ENCODE results near the gene PHC2.

PHC2 gene

DNA sequence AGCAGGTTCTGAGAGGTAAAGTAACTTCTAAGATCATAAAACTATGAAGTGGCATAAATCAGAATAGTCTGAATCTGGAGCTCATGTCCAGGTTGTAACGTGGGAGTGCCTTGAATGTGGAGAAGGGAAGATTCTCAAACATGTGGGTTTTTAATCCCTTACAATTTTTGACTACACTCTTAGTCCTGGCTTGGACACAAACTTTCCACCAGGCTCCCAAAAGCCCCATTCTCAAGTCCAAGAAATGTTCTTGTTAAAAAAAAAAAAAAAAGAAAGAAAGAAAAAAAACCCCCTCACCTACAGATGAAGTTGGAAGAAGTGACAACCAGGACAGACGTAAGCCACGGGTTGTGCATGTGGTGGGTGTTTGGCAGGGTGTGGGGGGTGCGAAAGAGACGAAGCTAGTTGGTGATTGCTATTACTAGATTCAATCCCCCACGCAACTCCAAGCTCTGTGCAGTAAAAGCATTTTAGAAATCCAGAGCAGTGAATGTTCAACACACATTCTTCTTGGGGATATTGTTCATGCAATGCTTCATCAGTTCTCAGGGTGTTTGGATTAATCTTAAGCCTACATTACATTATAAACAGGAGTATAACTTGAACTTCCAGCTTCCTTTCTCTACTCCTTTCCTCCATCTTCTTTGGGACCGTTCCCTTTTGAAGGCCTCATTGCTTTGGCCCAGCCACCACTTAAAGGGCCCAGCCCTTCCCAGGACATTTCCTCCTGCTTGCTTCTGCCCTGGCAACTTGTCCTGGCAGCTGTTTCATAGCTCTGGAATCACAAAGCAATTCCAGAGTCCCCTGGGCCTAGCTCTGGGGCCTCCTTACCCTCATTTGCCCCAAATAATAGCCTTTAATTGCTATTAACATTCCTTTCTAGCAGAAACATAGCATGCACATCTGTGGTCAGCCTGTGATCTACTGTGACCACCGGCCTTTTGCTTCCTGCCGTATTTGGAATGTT, 41.8 kb downstream of the PHC2 start:
- no peak for DNase-seq

DNA sequence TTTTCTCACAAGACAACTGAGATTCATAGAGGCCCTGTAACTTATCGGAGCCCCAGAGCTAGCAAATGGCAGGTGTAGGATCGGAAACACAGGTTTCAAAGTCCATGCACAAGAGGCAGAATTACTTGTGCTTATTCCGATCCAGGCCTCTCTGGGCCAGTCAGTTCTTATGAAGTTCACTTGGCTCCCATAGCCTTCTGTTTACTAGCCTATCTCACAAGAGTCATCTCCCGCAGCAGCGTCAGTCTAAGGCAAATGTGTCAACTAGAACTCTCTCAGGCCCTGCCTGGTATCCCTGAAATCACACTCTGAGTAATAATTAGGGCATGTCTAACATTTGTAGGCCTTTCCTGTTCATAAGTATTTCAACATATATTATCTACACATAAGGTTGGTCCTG, 43.3 kb downstream of the PHC2 start:
- no peak for DNase-seq

DNA sequence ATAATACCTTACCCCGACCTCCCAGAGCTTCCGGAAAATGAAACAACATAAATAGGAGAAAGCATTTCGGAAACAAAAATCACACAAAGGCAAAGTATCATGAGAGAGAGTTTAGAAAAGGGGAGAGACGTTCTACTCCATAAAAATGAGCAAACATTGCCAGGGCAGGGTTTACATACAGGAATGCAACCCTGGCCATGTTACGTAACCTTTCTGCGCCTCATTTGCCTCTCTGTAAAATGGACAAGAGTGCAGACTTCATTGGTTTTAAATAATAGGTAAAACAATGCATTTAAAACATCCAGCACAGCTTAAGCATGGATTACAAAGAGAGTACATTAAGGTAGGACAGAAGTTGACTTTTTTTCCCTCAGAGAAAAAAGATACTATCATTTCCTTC, 45.6 kb downstream of the PHC2 start:
- DNase-seq: no peak

DNA sequence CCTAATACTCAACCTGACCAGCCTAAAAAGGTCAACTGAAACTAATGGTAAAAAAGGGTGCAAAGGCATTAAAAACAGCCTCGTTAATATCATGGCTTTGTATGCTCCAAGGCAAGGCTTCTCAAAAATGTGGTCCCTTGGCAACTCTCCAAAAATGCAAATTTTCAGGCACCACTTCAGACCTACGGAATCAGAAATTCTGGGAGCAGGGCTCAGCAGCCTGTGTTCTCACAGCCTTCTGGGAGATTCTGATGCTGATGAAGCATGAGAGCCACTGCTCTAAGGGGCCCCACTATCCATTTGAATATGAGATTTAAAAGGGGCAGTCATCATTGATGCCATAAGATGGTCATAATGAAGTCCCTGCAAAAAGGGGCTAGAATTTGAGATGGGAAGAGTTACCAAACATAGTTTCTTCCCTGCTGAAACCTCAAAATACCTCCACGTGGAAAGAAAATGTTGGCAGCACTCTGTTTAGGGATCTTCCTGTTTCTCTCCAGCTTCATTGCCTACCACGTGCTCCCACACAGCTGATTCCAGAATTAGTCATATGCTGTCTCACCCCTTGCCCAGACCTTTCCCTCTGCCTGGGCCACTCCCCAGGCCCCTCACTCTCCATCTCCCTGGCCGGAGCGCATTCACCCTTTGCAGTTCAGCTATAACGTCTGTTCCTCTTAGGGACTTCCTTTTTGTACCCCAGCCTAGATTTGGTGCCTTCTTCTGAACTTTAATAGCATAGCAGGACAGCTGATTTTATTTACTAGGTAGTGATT, 46.7 kb downstream of the PHC2 start:
- DNase-seq: no peak

DNA sequence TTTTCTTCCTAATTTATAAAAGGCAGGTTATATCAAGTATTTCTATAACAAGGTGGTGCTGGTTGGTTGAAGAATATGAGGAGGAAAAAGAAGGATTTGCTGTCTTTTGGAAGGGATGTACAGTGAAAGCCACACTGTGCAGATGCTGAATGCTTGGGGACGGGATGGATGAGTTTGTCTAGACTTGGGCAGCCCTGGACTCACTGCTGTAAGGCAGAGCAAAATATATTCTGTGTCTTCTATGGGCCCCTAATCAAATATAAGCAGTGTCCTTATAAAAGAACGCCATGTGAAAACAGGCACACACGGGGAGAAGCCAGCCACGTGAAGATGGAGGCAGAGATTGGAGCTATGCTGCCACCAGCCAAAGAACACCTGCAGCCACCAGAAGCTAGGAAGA, 47.4 kb downstream of the PHC2 start:
- no peak for DNase-seq

DNA sequence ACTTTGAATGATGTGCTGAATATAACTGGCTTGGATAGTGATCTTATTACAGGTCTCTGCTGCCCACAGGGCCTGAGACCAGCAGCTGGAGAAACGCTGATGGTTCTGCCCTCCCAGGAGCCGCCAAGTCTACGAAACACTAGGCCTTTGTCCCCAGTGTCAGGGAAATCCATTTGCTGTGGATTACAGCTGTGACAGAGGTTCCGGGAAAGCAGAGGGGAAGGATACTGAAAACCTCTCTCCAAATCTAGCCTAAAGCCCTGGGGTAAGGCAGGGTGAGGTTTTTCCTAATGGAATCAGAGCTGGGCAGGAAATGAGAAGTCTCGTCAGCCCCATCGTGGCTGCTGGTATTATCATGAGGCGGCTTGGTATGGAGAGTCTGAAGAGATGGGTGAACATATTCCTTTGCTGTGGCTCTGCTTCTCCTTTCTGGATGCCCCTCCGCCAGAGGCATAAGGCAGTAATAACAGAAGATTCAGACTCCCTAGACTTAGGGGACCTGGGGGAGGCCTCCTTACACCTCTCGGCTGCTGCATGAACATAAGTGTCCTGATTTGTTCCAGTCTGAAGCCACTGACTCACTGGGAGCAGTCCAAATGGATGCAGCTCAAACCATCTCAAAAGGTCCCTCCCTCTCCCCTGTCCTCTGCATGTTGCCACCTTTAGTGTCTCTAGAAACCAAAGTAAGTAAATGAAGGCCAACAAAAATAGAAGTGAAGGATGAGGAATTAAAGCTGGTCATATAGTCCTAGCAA, 48.1 kb downstream of the PHC2 start:
- DNase-seq: no peak

DNA sequence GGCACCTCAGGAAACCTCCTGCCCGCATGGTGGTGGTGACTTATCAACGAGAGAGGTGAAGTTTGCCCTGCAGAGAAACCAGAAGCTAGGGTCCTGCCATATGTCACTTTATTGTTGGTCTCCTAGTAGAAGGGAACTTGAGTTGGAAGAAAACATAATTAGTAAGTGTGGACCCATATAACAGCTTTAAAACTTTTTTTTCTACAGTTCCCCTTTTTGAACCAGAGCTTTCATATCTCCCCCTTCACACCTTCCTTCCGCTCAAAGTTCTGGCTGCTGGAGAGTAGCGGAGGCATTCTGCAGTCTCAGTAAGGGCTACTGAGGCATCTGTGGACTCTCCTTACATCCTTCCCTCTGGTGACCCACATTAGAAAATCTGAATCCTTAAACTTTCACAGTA, 48.9 kb downstream of the PHC2 start:
- no peak for DNase-seq

DNA sequence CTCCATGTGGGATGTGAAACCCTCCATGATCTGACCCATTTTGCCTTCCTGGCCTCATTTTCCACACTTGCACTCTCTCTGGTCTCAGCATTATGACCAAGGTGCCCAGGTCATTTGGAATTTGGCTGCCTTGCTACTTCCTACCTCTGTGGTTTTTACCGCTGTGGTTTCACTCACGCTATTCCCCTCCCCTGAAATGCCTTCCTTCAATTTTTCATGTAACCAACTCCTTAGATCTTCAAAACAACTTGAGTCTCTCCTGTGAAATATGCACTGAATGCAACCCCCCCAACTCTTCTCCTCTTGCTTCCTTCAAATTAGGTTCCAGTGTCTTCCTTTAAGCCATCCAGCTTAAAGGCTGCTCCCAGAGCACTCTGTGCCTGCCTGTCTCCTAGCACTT, 50.1 kb downstream of the PHC2 start:
- no peak for DNase-seq

DNA sequence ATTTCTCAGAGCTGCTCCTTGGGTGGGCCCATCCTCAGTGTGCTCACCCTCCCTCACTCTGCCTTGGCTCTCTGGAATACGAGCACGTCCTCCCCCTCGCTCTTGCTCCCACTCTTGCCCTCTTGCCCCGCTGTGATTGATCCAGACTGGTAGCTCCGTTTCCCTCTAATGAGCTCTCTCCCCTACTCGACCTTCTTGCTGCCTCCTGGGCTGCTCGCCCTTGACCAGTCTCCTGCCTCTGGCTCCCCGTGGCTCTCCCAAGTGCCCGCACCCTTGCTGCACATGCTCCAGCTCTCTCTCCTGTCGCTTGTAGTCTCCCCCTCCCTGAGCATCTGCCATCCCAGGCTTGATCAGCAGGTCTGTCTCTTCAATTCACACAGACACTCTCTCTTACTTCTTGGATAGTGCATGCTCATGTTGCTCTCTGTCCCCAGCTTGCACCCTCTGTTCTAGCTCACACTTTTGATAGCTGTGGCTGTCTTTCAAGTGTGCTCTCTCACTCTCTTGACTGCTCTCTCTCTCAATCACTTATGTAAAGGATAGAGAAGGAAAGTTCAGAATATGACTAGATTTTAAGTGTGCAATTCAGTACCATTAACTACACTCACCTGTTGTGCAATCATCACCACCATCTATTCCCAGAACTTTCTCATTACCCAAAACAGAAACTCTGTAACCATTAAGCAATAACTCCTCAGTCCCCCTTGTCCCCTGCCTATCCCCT, 51.1 kb downstream of the PHC2 start:
- DNase-seq: no peak

DNA sequence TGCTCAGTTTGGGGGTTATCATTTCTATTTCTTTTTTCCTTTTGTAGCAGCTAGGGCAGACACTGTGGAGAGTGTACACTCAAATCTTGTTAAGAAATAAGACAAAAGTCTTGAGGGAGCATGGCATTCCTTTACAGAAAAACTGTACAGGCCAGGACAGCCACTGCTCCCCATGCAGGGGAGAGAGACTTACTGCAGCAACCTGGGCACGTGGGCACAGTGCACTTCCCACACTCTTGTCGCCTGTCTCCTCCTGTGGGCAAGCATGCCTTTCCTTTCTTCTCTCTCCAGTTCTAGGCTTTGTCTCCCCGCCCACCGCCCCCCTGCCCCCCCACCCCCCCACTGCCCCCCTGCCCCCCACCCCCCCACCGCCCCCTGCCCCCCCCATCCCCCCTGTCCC, 51.9 kb downstream of the PHC2 start:
- DNase-seq: no peak

DNA sequence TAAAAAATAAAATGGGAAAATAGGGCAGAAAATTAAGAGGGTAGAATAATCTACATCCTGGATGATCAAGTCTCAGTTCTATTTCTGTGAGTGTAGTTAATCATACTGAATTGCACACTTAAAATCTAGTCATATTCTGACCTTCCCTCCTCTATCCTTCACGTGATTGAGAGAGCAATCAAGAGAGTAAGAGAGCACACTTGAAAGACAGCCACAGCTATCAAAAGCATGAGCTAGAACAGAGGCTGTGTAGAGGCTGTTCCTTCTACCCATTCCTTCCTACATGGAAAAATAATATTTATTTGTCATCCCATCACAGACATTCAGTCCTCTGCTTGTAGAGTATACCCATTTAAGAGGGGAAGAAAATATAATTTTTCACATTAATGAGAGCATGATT, 52.4 kb downstream of the PHC2 start:
- DNase-seq: no peak

DNA sequence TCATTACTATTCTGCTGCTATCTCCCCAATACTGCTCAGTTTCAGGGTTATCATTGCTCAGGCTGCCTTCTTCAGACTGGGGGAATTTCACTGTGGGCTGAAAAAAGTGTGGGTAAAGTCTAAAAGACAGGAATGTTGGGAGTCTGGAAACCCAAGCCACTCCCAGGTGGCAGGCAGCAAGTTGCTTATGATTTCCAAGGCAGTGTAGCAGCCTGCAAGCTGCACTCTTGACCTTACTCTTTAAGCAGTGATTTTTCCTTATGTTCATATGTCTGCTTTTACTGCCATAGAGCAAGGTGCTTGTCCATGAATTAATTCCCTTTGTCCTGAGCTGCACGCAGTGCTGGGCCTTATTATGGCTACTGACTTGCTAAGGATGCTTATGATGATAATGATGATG, 53.1 kb downstream of the PHC2 start:
- DNase-seq: no peak

DNA sequence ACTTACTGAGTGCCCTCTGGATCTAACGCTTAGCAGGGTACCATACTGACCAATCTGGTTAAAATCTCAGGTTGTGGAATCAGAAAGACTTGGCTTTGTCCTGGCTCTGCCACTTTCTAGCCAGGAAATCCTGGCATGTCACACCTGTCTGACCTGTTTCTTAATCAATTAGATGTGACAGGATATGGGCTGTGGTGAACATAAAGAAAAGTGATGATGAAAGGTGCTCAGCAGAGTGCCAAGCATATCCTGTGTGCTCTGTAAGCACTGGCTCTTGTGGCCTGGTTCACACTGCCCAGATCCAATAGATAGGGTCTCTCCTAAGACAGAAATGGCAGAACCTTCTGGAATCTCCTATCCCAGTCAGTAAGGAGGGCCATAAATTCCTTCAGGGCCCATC, 53.9 kb downstream of the PHC2 start:
- no peak for DNase-seq

DNA sequence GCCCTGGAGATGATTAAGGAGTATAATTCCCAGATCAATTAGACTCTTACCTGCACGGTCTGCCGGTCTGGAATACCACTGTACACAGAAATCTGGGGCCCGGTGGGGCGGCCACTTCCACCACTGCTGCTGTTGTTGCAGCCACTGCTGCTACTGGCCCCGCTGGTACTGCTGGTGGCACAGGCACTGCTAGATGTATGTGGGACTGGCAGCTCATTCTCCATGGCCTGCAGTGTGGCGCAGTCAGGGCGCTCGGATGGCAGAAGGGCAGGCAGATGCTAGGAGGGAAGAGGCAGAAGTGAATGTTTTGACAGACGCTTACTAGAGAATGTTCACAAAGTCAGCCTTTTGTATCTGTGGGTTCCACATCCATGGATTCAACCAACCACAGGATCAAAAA, 55.6 kb downstream of the PHC2 start:
- DNase-seq: no peak

DNA sequence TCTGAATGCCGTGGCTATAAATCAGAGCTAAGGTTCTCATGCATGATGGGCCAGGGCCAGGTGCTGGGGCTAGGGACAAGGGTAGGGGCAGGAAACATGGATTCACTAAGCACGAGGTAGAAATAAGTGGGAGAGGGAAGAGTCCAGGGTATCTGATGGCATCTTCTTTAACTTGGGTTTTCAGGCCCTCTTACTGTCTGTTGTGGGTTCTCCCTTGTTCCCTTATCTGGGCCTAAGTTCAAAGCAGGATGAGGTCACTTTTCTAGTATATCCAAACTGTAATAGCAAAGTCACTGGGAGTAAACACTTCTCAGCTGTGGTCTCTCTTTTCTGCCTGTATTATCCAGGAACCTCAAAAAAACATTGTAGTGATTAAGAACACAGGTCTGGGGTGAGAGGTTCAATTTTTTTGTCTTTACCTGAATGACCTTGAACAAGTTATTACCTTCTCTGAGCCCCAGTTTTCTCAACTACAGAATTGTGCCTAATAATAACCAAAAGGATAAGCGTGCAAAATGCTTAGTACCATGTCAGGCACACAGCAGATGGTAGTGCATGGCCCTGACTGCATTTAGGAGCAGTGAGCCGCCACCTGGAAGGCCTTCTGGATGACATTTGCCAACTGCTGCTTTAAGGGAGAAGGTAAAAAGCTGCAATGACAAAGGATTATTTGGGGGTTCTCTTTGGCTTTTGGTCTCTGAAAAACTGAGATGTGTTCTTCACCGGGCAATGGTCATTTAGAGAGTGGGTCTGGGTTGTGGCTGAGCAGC, 56.4 kb downstream of the PHC2 start:
- no peak for DNase-seq

DNA sequence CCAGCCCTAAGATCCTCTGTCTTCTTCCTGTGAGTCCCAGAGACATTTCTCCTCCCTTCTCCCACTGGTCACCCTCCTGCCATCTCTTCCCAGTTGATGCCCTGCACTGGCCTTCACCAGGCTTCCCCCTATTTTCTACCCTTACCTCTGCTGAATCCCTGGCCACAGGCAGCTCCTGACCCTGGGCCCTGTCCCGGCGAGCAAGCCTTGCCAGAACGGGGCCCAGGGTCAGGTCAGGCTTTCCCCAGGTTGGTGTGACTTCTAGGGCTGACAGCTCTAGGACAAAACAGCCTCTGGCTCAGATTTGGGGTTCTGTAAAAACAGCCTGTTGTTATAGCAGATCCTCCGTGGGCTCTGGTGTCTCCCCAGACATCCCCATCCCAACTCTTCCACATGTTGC, 57.3 kb downstream of the PHC2 start:
- no peak for DNase-seq

DNA sequence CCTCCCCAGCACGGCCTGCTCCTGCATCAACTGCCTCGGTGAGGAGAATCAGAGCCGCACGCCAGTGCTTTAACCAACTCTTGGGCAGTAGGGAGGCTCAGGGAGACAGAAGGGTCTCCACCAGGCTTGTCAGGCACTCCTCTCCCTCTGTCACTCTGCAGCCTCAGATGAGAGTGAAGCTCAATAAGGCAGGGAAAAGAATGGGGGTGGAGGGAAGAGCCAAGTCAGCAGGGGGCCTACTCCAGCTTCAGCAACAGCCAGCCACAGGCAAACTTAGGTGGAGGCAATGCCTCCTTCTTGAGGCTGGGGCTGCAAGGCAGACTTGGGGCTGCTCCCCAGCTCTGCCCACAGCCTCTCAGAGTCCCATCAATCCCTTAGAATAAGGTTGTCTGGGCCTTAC, 58.2 kb downstream of the PHC2 start:
- DNase-seq: no peak

DNA sequence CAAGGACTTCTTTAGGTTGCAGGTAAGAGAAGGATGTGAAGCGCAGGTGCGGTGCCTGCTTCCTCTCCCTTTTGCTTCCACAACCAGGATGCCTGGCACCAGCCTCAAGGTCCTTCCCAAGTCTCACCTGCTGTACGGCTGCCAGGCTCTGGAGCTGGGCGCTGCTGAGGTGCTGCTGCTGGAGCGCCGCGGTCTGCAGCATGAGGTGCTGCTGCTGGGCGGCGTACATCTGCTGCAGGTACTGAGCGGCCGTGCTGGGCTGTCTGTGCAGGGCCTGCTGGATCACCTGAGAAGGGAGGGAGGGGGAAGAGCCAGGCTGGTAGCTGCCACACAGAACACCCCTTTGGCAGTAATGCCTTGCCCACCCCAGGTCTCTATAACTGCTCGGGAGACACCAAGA, 58.7 kb downstream of the PHC2 start:
- no peak for DNase-seq

DNA sequence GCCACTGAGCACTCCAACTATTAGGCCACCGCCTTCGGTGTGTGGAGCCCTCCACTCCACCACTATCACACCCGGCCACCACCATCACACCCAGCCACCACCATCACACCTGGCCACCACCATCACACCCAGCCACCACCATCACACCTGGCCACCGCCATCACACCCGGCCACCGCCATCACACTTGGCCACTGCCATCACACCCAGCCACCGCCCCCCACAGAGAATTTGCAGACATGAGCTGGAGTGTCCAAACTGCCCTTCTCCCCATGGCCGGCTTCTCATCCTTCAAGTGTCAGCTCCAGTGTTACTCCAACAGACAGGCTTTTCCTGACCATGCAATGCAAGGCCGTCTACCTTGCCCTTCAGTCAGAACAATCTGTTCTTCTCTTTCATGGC, 59.6 kb downstream of the PHC2 start:
- DNase-seq: no peak

DNA sequence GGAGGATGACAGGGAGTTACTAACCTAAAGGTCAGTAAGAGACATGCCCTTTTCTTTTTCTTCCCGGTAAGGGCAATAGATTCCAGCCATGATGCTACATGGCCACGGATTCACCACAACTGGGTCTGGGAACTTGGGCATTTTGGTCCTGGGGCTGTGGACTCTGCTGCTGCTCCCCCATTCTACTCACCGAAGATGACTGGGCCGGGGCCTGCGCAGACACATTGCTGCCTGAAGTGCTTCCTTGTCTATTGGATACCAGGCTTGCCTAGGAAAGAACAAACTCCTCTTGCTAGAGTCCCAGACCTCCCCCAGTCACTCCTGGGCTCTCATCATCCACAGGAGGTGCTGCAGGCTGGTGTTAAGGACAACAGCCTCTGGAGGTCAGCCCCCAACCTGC, 60.1 kb downstream of the PHC2 start:
- no peak for DNase-seq

DNA sequence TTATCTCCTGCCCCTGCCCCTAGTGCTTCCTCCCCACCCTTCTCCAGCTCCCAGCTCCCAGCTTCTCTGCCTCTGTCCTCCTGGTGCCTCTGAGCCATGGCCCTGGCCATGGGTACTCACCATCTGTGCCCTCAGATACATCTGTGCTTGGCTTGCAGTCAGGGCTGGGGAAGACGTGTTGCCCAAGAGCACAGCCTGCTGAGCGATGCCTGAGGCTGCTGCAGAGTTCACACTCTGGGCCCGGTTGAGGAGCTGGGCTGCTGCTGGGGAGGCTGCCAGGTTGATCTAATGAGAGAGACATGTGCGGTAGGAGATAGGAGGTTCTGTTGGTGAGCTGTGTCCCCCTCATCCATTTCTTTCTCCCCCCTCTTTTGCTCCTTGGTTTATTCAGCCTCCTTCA, 60.6 kb downstream of the PHC2 start:
- DNase-seq: no peak

DNA sequence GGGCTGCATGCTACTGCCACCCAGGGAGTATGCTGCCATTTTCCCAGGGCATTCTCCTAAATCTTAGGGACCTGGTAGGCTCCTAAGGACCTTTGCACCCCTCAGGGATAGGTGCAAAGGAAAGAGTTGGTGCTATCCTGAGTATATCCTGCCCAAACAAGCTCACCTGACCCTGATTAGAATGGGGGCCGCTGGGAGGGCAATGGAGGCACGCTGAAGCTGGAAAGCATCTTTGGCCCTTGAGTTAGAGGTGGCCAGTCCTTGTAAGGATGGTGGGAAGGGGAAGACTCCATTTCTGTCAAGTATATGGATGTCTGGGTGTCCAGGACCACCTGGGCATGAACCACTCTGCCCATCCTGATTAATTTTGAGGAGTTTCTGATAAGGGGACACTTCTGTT, 61.1 kb downstream of the PHC2 start:
- DNase-seq: no peak
